GM18507 (cell line): ENCODE data around the gene DMD.

Experiments
- DNase-seq: peaks from one replicate; pipeline ENCODE4 v3.0.0; 2011; ENCODE audit warnings: low read depth; ENCODE audit not compliant: insufficient read length; ENCODE audit errors: extremely low spot score
- FAIRE-seq: peaks from 2 replicates; lab custom pipeline; 2011; peaks lifted over from hg19 to GRCh38; lab: Jason Lieb, UNC

Gene DMD

GRCh38 chrX:31711166-31711565 is 1500.2 kb downstream of the DMD start:
- no peak for FAIRE-seq
- no peak for DNase-seq

GRCh38 chrX:31708116-31708515 is 1503.2 kb downstream of the DMD start:
- FAIRE-seq (no peak), DNase-seq (no peak)

- FAIRE-seq (no peak), DNase-seq (no peak)
These were observed 1504.9 kb downstream of the DMD start for GRCh38 chrX:31706466-31706865.

- FAIRE-seq (no peak), DNase-seq (no peak)
These were observed 1505.5 kb downstream of the DMD start for GRCh38 chrX:31705816-31706215.

DNA sequence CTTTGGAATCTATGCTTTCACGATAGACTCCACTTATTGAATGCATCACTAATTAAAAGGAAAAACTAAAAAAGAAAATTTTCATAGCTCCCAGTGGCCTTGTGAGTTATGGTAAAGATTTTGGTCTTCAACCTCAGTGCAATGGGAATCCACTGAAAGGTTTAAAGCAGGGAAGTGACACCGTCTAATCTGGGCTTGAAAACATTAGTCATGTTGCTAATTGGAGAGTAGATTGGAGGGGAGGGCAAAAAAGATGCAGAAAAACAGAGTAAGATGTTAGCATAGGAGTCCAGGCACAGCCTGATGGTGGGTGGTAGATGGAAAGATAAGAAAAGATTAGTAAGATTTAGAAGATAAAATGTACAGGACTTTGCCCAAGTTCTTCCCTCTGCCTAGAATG is 1506.4 kb downstream of the DMD start:
- FAIRE-seq, result no peak
- no peak for DNase-seq

DNA sequence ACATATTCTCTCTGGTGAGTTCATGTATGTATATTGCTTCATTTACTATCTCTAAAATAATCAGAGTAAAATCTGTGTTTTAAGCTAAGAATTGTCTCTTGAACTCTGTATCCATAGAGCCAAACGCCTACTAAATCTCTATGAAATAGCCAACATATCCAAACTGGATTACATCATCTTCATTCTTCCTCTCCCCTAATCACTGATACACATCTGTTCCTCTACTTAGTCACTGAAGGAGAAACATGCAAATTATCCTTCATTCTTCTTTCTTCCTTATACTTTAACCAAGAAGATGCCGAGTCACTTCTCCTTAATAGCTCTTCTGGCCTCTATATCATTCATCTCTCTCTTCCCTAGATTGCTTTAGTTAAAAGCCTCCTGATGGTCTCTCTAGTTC is 1509.1 kb downstream of the DMD start:
- DNase-seq (no peak), FAIRE-seq (no peak)

DNA sequence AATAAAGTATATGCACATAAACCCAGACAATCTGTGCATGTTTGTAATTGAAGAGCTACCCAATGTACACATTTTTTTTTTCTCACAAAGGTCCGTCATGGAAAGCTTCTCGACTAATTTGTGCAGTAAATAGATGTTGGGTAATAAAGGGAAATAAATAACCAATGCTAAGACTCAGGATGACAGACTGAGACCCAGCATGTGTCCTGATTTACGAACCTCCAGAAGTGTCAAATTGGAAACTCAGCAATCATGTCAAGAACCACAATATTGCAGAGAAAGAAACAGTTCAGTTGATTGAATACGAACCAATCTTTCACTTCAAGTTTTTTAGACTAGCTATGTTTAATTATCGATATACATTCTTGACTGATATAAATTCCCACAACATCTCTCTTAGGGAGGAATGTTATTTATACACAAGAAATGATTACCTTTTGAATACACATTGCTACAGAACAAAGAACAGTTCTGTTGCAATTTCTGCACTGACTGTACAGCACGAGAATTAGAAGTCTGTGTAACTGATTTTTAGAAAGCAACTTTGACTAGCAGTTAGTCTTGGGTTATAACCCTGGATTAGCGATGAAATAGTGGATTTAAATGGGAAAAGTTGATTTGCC is 1513.9 kb downstream of the DMD start:
- DNase-seq, result no peak
- no peak for FAIRE-seq

- DNase-seq (no peak), FAIRE-seq (no peak)
These were observed 1531.5 kb downstream of the DMD start for GRCh38 chrX:31679861-31680260.

DNA sequence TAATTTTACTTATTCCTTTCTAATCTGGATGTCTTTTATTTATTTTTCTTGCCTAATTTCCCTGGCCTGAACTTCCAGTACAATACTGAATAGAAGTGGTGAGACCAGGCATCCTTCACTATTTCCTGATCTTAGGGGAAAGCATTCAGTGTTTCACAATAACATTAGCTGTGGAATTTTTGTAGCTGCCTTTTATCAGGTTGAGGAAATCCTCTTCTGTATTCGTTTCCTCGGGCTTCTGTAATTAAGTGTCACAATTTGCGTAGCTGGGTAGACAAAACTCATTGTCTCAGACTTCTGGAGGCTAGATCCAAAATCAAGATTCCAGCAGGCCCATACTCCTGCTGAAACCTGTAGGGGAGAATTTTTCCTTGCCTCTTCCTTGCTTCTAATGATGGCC is 1541.1 kb downstream of the DMD start:
- DNase-seq, result no peak
- FAIRE-seq, result no peak

- FAIRE-seq (no peak), DNase-seq (no peak)
These were observed 1545.9 kb downstream of the DMD start for GRCh38 chrX:31665454-31665853.

- FAIRE-seq (no peak), DNase-seq (no peak)
These were observed 1548.2 kb downstream of the DMD start for GRCh38 chrX:31663172-31663571.

- DNase-seq, result no peak
- FAIRE-seq, result no peak
These were observed 1550.0 kb downstream of the DMD start for GRCh38 chrX:31661280-31661810.

DNA sequence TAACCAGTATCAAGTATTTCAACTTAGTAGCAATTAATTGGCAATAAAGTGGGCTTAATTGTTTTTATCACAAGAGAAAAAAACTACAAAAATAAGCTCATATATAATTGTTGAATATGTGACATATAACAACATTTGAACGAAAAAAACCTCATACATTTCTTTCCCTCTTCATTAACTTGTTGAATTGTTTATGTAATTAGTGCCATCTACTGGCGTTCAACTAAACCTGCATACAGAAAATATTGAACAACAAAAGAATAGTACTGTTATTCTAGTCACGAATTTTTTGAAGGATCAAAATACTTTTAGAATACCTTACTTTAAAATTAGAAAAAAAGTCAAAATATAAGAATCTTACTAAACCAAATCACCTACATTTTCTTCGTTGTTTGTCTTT is 1553.0 kb downstream of the DMD start:
- no peak for DNase-seq
- peak; percentile 24 for FAIRE-seq

DNA sequence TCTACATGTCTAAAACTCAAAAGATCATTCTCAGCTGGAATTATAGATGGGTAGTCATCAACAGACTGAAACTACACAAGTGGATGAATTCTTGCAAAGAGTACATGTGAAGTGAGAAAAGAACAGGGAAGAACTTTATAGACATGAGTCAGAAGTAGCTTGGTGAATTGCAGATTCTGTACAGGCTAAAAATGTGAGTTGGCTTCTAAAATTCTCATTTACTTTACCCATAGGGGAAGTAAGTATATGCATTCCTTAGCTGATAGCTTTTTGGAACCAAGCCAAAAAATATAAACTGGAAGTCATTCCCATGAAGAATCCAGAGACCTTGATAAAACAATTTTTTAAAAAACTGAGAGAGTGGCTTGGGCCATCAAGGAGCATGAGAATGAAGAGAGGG is 1555.3 kb downstream of the DMD start:
- FAIRE-seq (no peak), DNase-seq (no peak)

DNA sequence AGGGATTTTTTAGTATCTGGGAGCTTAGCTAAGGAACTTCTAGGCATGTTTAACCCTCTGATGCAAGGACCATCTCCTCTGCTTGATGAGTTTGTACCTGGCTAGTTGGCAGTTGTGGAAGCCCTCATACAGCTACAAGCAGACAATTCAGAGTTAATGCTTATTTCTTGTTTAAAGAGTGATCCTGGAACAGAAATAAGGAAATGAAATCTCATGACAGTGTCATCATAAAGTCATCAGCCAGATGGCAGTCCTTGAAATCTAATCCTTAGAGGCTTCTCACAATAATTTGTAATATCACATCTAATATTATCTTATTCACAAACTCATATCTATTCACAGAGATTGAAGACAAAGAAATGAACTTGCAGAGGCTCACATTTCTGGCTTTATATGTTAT is 1557.9 kb downstream of the DMD start:
- DNase-seq (no peak), FAIRE-seq (no peak)

DNA sequence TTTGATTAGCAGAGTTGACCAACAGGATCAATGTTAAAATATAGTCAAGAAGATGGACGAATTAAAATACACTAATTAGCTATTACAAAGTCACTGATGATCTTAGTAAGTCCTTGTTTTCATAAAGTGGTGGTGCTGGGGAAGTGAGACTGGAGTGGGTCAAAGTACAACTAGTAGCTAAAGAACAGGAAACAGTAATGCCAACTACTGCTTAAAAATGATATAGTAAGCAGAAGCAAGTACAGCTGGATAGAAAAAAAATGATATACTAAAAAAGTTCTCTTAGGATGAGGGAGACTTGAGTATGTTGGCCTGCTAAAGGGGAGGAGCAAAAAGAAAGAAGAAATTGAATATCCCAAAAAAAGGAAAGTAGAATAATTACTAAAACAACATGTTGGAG is 1558.7 kb downstream of the DMD start:
- FAIRE-seq (peak; percentile 29), DNase-seq (no peak)

DNA sequence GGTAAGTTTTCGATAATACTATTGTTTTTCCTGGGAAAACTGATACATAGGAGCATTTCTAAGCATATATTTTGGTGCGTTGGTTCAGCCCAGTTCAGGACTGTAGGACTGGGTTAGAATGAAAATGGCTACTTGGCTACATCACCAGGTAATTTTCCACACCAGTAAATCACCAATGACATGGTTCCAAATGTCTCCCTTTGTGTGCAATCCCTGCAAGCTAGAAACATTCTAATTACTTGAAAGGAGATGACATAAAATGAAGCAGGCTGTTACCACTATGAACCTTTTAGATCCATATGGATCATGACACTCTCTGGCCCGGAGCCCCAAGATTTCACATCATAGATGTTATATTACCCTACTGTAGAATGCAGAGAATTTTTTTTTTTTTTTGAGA is 1562.1 kb downstream of the DMD start:
- no peak for FAIRE-seq
- no peak for DNase-seq

GRCh38 chrX:31633349-31633748 is 1578.0 kb downstream of the DMD start:
- no peak for DNase-seq
- no peak for FAIRE-seq

DNA sequence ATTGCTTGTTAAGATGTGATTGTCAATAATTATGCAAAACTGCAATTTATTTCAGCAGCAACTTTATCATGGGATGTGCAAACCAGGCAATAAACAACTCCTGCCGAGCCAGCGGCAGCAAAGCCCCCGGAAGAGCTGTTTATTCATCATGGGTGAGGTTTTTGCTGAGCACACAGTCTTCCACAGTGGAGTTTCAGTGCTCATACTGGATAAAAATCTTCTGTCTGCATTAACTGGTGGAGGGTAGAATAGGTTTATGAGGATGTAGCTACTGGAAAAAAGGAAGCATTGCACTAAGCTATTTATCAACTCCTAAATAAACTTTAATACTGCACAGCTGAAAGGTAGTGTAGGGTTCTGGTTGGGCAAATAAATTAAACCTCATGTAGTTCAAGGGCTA is 1582.2 kb downstream of the DMD start:
- no peak for DNase-seq
- FAIRE-seq, result no peak

DNA sequence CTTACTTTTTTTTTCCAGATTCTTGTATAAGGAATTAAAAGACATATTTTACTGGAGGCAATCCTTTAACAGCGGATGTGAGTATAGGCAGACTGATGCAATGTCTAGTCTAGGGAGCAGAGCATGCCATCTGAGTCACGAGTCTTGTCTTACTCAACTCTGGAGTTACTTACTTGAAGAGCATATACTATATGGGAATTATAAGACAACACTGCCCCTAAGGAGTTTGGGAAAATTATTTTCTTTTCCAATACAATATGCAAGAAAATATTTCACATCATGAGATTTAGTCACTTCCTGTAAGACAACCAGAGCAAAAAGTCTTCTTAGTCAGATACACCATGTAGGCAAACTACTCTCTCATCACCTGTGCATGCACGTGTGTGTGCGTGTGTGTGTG is 1602.2 kb downstream of the DMD start:
- no peak for FAIRE-seq
- DNase-seq, result no peak

- no peak for DNase-seq
- FAIRE-seq, result no peak
These were observed 1602.7 kb downstream of the DMD start for GRCh38 chrX:31608638-31609037.

DNA sequence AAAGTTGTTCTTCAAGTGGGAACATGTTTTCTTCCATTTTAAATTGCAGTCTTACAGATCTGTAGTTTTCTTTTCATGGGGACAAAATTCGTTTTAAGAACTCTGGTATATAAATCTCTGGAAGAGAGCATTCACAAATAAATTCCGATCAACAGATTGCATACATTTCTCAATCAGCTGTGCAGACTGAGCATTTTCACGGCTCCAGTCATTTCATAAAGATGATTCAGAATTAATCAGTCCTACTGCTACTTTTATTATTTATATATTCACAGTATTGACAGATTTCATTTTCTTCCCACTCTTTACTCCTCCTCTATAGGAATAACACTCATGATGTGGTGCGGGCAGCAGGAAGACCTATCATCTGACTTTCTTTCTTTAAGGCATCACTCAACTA is 1604.6 kb downstream of the DMD start:
- no peak for DNase-seq
- FAIRE-seq, result no peak
